Neural crest cell (in vitro differentiated cells): ENCODE measurements around the gene ARRB2. TPM values are rescaled to one million over a fixed set of nuclear protein-coding genes. Genes with fewer than 3 reads are reported as not detected.

Experiments
- DNase-seq: peaks from one replicate; pipeline ENCODE4 v3.0.0; 2021; ENCODE audit warnings: low read depth, mixed read lengths, low spot score
- H3K27ac Mint-ChIP-seq: one replicate; pipeline ENCODE4 v1.8.0; 2021; ENCODE audit warnings: mild to moderate bottlenecking, mixed read lengths; ENCODE audit not compliant: unreplicated experiment
- H3K27me3 Mint-ChIP-seq: 2 replicates; pipeline ENCODE4 v1.8.0; 2021; ENCODE audit warnings: low read depth, mild to moderate bottlenecking, mixed read lengths
- H3K36me3 Mint-ChIP-seq: 2 replicates; pipeline ENCODE4 v1.8.0; 2021; ENCODE audit warnings: low read depth, mild to moderate bottlenecking, mixed read lengths
- H3K4me1 Mint-ChIP-seq: 2 replicates; pipeline ENCODE4 v1.8.0; 2021; ENCODE audit warnings: mixed read lengths
- H3K4me3 Mint-ChIP-seq: one replicate; pipeline ENCODE4 v1.8.0; 2021; ENCODE audit warnings: mild to moderate bottlenecking, mixed read lengths
- H3K9me3 Mint-ChIP-seq: 2 replicates; pipeline ENCODE4 v1.8.0; 2021; ENCODE audit warnings: mixed read lengths
- CTCF ChIP-seq: fragments of 200-600 bp; sonication (generic); conservative IDR thresholded peaks from 2 replicates; pipeline ENCODE4 v1.5.0; 2021; ENCODE audit warnings: antibody characterized with exemption, mild to moderate bottlenecking
- total RNA-seq: library from RNA; stranded (reverse); gene quantifications from 2 replicates; pipeline ENCODE4 v1.2.1, GENCODE V29; 2021

ARRB2 gene
- total RNA-seq, 1 donor from 2014 or later: 73.4 TPM

- peaks cover 83% of the 10 kb centered on the region for H3K27me3 Mint-ChIP-seq
- H3K36me3 Mint-ChIP-seq: no peaks in the 10 kb centered on the region
- DNase-seq: no peak
- H3K4me1 Mint-ChIP-seq: no peaks in the 10 kb centered on the region
- no peak overlapping the region for H3K27ac Mint-ChIP-seq
- H3K4me3 Mint-ChIP-seq: no peak overlapping the region
- TF ChIP-seq CTCF: no peak
- no peaks in the 10 kb centered on the region for H3K9me3 Mint-ChIP-seq
Observed at GRCh38 chr17:4751932-4752331, 41.5 kb downstream of the ARRB2 start.

- Mint-ChIP-seq H3K4me1 (no peaks in the 10 kb centered on the region), H3K36me3 (no peaks in the 10 kb centered on the region), H3K9me3 (no peaks in the 10 kb centered on the region), H3K27me3 (peaks cover 83% of the 10 kb centered on the region), H3K4me3 (no peak overlapping the region), H3K27ac (no peak overlapping the region)
- DNase-seq: no peak
- no peak for TF ChIP-seq CTCF
Observed at GRCh38 chr17:4753392-4753791, 43.0 kb downstream of the ARRB2 start.

- Mint-ChIP-seq H3K27me3 (peaks cover 46% of the 10 kb centered on the region), H3K4me1 (no peaks in the 10 kb centered on the region), H3K9me3 (no peaks in the 10 kb centered on the region), H3K4me3 (no peak overlapping the region), H3K36me3 (no peaks in the 10 kb centered on the region), H3K27ac (no peak overlapping the region)
- DNase-seq: no peak
- no peak for TF ChIP-seq CTCF
Observed at GRCh38 chr17:4759776-4760236, 49.4 kb downstream of the ARRB2 start.

GRCh38 chr17:4764595-4764994 lies 54.2 kb downstream of the ARRB2 start:
- Mint-ChIP-seq H3K4me1 (no peaks in the 10 kb centered on the region), H3K4me3 (no peak overlapping the region), H3K36me3 (no peaks in the 10 kb centered on the region), H3K9me3 (no peaks in the 10 kb centered on the region), H3K27me3 (peaks cover 15% of the 10 kb centered on the region), H3K27ac (no peak overlapping the region)
- TF ChIP-seq CTCF: no peak
- DNase-seq: no peak

GRCh38 chr17:4766201-4766600 lies 55.8 kb downstream of the ARRB2 start:
- no peaks in the 10 kb centered on the region for H3K4me1 Mint-ChIP-seq
- no peak overlapping the region for H3K4me3 Mint-ChIP-seq
- no peaks in the 10 kb centered on the region for H3K36me3 Mint-ChIP-seq
- H3K27ac Mint-ChIP-seq: no peak overlapping the region
- TF ChIP-seq CTCF: no peak
- H3K9me3 Mint-ChIP-seq: no peaks in the 10 kb centered on the region
- DNase-seq: no peak
- peaks cover 8% of the 10 kb centered on the region for H3K27me3 Mint-ChIP-seq

GRCh38 chr17:4766723-4767122 lies 56.3 kb downstream of the ARRB2 start:
- no peak overlapping the region for H3K4me3 Mint-ChIP-seq
- H3K9me3 Mint-ChIP-seq: no peaks in the 10 kb centered on the region
- H3K4me1 Mint-ChIP-seq: no peaks in the 10 kb centered on the region
- H3K27ac Mint-ChIP-seq: no peak overlapping the region
- no peak for TF ChIP-seq CTCF
- no peak for DNase-seq
- H3K27me3 Mint-ChIP-seq: peaks cover 11% of the 10 kb centered on the region
- H3K36me3 Mint-ChIP-seq: no peaks in the 10 kb centered on the region
